ENCODE results near the gene HADHB. TPM values are rescaled to one million over a fixed set of nuclear protein-coding genes. Genes with fewer than 3 reads are reported as not detected.
A peak's percentile ranks its signal among the peaks of the same experiment; 100 is the strongest.

Gene HADHB
- total RNA-seq, 1 donor from 2014 or later = 98.3 TPM

- DNase-seq (ENCODE audit: low read depth) = no peak
- H3K4me3 ChIP-seq (ENCODE audit: low read depth, low read length) = no peak overlapping the region
- H3K27me3 ChIP-seq (ENCODE audit: control insufficient read depth, insufficient read depth, low read length) = no peaks in the 10 kb centered on the region
- no peak for TF ChIP-seq CTCF (IDR thresholded peaks at IDR 0.05; ENCODE audit: insufficient read depth, low read length, poor library complexity, severe bottlenecking)
- H3K36me3 ChIP-seq (ENCODE audit: control insufficient read depth, insufficient read depth, low read length) = no peaks in the 10 kb centered on the region
Measured at GRCh38 chr2:26238311-26238958, 6.3 kb upstream of the HADHB start.

GRCh38 chr2:26241928-26242436 is 2.8 kb upstream of the HADHB start:
- H3K4me3 ChIP-seq (ENCODE audit: low read depth, low read length) = no peak overlapping the region
- H3K36me3 ChIP-seq (ENCODE audit: control insufficient read depth, insufficient read depth, low read length) = no peaks in the 10 kb centered on the region
- no peak for TF ChIP-seq CTCF (IDR thresholded peaks at IDR 0.05; ENCODE audit: insufficient read depth, low read length, poor library complexity, severe bottlenecking)
- H3K27me3 ChIP-seq (ENCODE audit: control insufficient read depth, insufficient read depth, low read length) = no peaks in the 10 kb centered on the region
- no peak for DNase-seq (ENCODE audit: low read depth)

- no peak for DNase-seq (ENCODE audit: low read depth)
- Histone ChIP-seq H3K4me3 (ENCODE audit: low read depth, low read length) (peak overlapping the region; percentile 88), H3K36me3 (ENCODE audit: control insufficient read depth, insufficient read depth, low read length) (no peaks in the 10 kb centered on the region), H3K27me3 (ENCODE audit: control insufficient read depth, insufficient read depth, low read length) (no peaks in the 10 kb centered on the region)
- TF ChIP-seq CTCF (IDR thresholded peaks at IDR 0.05; ENCODE audit: insufficient read depth, low read length, poor library complexity, severe bottlenecking) = no peak
Measured at GRCh38 chr2:26243470-26244308, 1.1 kb upstream of the HADHB start.

- no peak for TF ChIP-seq CTCF (IDR thresholded peaks at IDR 0.05; ENCODE audit: insufficient read depth, low read length, poor library complexity, severe bottlenecking)
- no peaks in the 10 kb centered on the region for H3K27me3 ChIP-seq (ENCODE audit: control insufficient read depth, insufficient read depth, low read length)
- DNase-seq (ENCODE audit: low read depth) = no peak
- H3K4me3 ChIP-seq (ENCODE audit: low read depth, low read length) = peak overlapping the region; percentile 88
- no peaks in the 10 kb centered on the region for H3K36me3 ChIP-seq (ENCODE audit: control insufficient read depth, insufficient read depth, low read length)
Measured at GRCh38 chr2:26245231-26245732, 543 bp downstream of the HADHB start.

- TF ChIP-seq CTCF (IDR thresholded peaks at IDR 0.05; ENCODE audit: insufficient read depth, low read length, poor library complexity, severe bottlenecking) = no peak
- Histone ChIP-seq H3K36me3 (ENCODE audit: control insufficient read depth, insufficient read depth, low read length) (no peaks in the 10 kb centered on the region), H3K27me3 (ENCODE audit: control insufficient read depth, insufficient read depth, low read length) (no peaks in the 10 kb centered on the region), H3K4me3 (ENCODE audit: low read depth, low read length) (peak overlapping the region; percentile 88)
- DNase-seq (ENCODE audit: low read depth) = no peak
Measured at GRCh38 chr2:26245810-26246209, 1.1 kb downstream of the HADHB start.
